Mucosa of stomach (tissue), 1 donor: ENCODE measurements around the gene FGF3.

Experiments used
- H3K27me3 ChIP-seq: one replicate; pipeline ENCODE4 v1.7.0; 2013; ENCODE audit warnings: mild to moderate bottlenecking, low read length; ENCODE audit not compliant: control insufficient read depth, insufficient read depth
- H3K36me3 ChIP-seq: one replicate; pipeline ENCODE4 v1.7.0; 2013; ENCODE audit warnings: low read length; ENCODE audit not compliant: control insufficient read depth, insufficient read depth
- H3K4me1 ChIP-seq: one replicate; pipeline ENCODE4 v1.7.0; 2013; ENCODE audit warnings: mild to moderate bottlenecking, low read length; ENCODE audit not compliant: control insufficient read depth, insufficient read depth
- H3K4me3 ChIP-seq: one replicate; pipeline ENCODE4 v1.7.0; 2013; ENCODE audit warnings: low read length
- H3K9ac ChIP-seq: one replicate; pipeline ENCODE4 v1.7.0; 2013; ENCODE audit warnings: mild to moderate bottlenecking, low read length, moderate library complexity
- H3K9me3 ChIP-seq: one replicate; pipeline ENCODE4 v1.7.0; 2013; ENCODE audit warnings: mild to moderate bottlenecking, low read length, moderate library complexity; ENCODE audit not compliant: control insufficient read depth
- donor health status: Pancreatic carcinoma.

FGF3 gene

GRCh38 chr11:69818603-69819441 is at the start of gene FGF3:
Gene FGF3, minus strand, starts transcription at chr11:69819416. Its CDS starts 483 bp downstream, at chr11:69818933.
- peaks cover 74% of the 10 kb centered on the region for H3K27me3 ChIP-seq
- no peak within 1 kb of the TSS for H3K4me3 ChIP-seq
- no peaks in the 10 kb centered on the region for H3K4me1 ChIP-seq
- H3K36me3 ChIP-seq: no peaks in the 10 kb centered on the region
- no peaks in the 10 kb centered on the region for H3K9me3 ChIP-seq
- H3K9ac ChIP-seq: no peak within 1 kb of the TSS

GRCh38 chr11:69868871-69869270 is 49.7 kb upstream of the FGF3 start:
- Histone ChIP-seq H3K9me3 (no peaks in the 10 kb centered on the region), H3K9ac (no peak overlapping the region), H3K36me3 (no peaks in the 10 kb centered on the region), H3K4me3 (no peak overlapping the region), H3K4me1 (no peaks in the 10 kb centered on the region), H3K27me3 (peaks cover 22% of the 10 kb centered on the region)

GRCh38 chr11:69868006-69868810 is 49.0 kb upstream of the FGF3 start:
- H3K27me3 ChIP-seq: peaks cover 22% of the 10 kb centered on the region

GRCh38 chr11:69867076-69868005 is 48.1 kb upstream of the FGF3 start:
- H3K4me1 ChIP-seq: no peaks in the 10 kb centered on the region
- no peak overlapping the region for H3K9ac ChIP-seq
- no peaks in the 10 kb centered on the region for H3K9me3 ChIP-seq
- peaks cover 22% of the 10 kb centered on the region for H3K27me3 ChIP-seq
- no peak overlapping the region for H3K4me3 ChIP-seq
- H3K36me3 ChIP-seq: no peaks in the 10 kb centered on the region

More at GRCh38 chr11:69868006-69868810, 49.0 kb upstream of the FGF3 start:
- H3K9ac ChIP-seq: no peak overlapping the region
- H3K4me3 ChIP-seq: no peak overlapping the region
- no peaks in the 10 kb centered on the region for H3K9me3 ChIP-seq
- H3K36me3 ChIP-seq: no peaks in the 10 kb centered on the region
- H3K4me1 ChIP-seq: no peaks in the 10 kb centered on the region

- H3K36me3 ChIP-seq: no peaks in the 10 kb centered on the region
- no peaks in the 10 kb centered on the region for H3K9me3 ChIP-seq
- no peak overlapping the region for H3K9ac ChIP-seq
- peaks cover 26% of the 10 kb centered on the region for H3K27me3 ChIP-seq
- no peaks in the 10 kb centered on the region for H3K4me1 ChIP-seq
- no peak overlapping the region for H3K4me3 ChIP-seq
Observed at GRCh38 chr11:69866648-69867047, 47.4 kb upstream of the FGF3 start.

- Histone ChIP-seq H3K4me1 (no peaks in the 10 kb centered on the region), H3K9me3 (no peaks in the 10 kb centered on the region), H3K36me3 (no peaks in the 10 kb centered on the region), H3K4me3 (no peak overlapping the region), H3K27me3 (peaks cover 27% of the 10 kb centered on the region), H3K9ac (no peak overlapping the region)
Observed at GRCh38 chr11:69865707-69866106, 46.5 kb upstream of the FGF3 start.

- Histone ChIP-seq H3K27me3 (peaks cover 27% of the 10 kb centered on the region), H3K9ac (no peak overlapping the region), H3K4me1 (no peaks in the 10 kb centered on the region), H3K4me3 (no peak overlapping the region), H3K9me3 (no peaks in the 10 kb centered on the region), H3K36me3 (no peaks in the 10 kb centered on the region)
Observed at GRCh38 chr11:69864686-69865661, 45.8 kb upstream of the FGF3 start.

GRCh38 chr11:69863544-69864200 is 44.5 kb upstream of the FGF3 start:
- H3K4me1 ChIP-seq: no peaks in the 10 kb centered on the region
- no peaks in the 10 kb centered on the region for H3K36me3 ChIP-seq
- H3K9me3 ChIP-seq: no peaks in the 10 kb centered on the region
- no peak overlapping the region for H3K4me3 ChIP-seq
- H3K27me3 ChIP-seq: peaks cover 24% of the 10 kb centered on the region
- H3K9ac ChIP-seq: no peak overlapping the region

- Histone ChIP-seq H3K9me3 (no peaks in the 10 kb centered on the region), H3K9ac (no peak overlapping the region), H3K27me3 (peaks cover 17% of the 10 kb centered on the region), H3K4me3 (no peak overlapping the region), H3K4me1 (no peaks in the 10 kb centered on the region), H3K36me3 (no peaks in the 10 kb centered on the region)
Observed at GRCh38 chr11:69862797-69863543, 43.8 kb upstream of the FGF3 start.

GRCh38 chr11:69862331-69862771 is 43.1 kb upstream of the FGF3 start:
- Histone ChIP-seq H3K4me1 (no peaks in the 10 kb centered on the region), H3K27me3 (peaks cover 11% of the 10 kb centered on the region), H3K9ac (no peak overlapping the region), H3K36me3 (no peaks in the 10 kb centered on the region), H3K4me3 (no peak overlapping the region), H3K9me3 (no peaks in the 10 kb centered on the region)
